Neutrophil (primary cell): ENCODE data around the gene CSTPP1.
A peak's percentile ranks its signal among the peaks of the same experiment; 100 is the strongest.

Experiments used
- H3K27ac ChIP-seq: fragments of 200-600 bp; sonication (generic); 2 replicates; pipeline ENCODE4 v1.5.1; 2016; ENCODE audit warnings: mild to moderate bottlenecking, moderate library complexity
- H3K27me3 ChIP-seq: fragments of 200-600 bp; sonication (generic); 2 replicates; pipeline ENCODE4 v1.6.0; 2016; ENCODE audit warnings: mild to moderate bottlenecking
- H3K36me3 ChIP-seq: fragments of 200-600 bp; sonication (generic); 2 replicates; pipeline ENCODE4 v1.5.1; 2017
- H3K4me1 ChIP-seq, 2 experiments: fragments of 200-600 bp in 1 of 2; sonication (generic) in 1 of 2; 1 replicate in 1 of 2; 2 replicates in 1 of 2; pipeline versions ENCODE4 v1.5.1 to v1.6.1; 2013 to 2016; ENCODE audit warnings: low read depth in 1 of 2, low read length in 1 of 2, mild to moderate bottlenecking in 1 of 2, moderate library complexity in 1 of 2; ENCODE audit not compliant: control insufficient read depth in 1 of 2, insufficient read depth in 1 of 2
- H3K4me3 ChIP-seq, 2 experiments: fragments of 200-600 bp in 1 of 2; sonication (generic) in 1 of 2; 1 replicate in 1 of 2; 2 replicates in 1 of 2; pipeline ENCODE4 v1.5.1; 2013 to 2016; ENCODE audit warnings: low read depth in 1 of 2, low read length in 1 of 2, mild to moderate bottlenecking in 1 of 2, moderate library complexity in 1 of 2
- H3K9me3 ChIP-seq: fragments of 200-600 bp; sonication (generic); 2 replicates; pipeline ENCODE4 v1.5.1; 2016
- TF ChIP-seq, protein P1 (sequence below): fragments of 200-600 bp; sonication (generic); IDR thresholded peaks from 2 replicates; pipeline ENCODE4 v1.5.1; 2016; ENCODE audit warnings: antibody characterized with exemption

Gene CSTPP1

DNA sequence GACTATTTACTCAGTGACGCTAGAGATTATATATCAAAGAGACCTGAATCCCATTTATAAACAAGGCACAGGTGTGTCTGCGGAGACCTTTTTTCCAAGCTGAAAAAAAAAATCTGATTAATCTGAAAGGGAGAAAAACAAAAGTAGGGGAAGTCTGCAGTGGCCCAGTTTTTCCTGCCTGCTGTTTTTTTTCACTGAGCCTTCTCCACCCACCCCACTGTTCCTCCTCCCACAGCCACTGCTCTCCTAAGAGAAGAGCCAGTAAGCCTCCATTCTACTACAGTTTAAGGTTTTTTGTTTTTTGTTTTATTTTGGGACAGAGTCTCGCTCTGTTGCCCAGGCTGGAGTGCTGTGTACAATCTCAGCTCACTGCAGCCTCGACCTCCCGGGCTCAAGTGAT is 221.7 kb downstream of the CSTPP1 start:
- no peaks in the 10 kb centered on the region for H3K9me3 ChIP-seq
- H3K27ac ChIP-seq, result no peak overlapping the region
- peaks cover 17% of the 10 kb centered on the region for H3K27me3 ChIP-seq
- no peak overlapping the region for H3K4me3 ChIP-seq
- no peaks in the 10 kb centered on the region for H3K4me1 ChIP-seq
- H3K36me3 ChIP-seq, result peaks cover 20% of the 10 kb centered on the region
- TF ChIP-seq, protein P1, sequence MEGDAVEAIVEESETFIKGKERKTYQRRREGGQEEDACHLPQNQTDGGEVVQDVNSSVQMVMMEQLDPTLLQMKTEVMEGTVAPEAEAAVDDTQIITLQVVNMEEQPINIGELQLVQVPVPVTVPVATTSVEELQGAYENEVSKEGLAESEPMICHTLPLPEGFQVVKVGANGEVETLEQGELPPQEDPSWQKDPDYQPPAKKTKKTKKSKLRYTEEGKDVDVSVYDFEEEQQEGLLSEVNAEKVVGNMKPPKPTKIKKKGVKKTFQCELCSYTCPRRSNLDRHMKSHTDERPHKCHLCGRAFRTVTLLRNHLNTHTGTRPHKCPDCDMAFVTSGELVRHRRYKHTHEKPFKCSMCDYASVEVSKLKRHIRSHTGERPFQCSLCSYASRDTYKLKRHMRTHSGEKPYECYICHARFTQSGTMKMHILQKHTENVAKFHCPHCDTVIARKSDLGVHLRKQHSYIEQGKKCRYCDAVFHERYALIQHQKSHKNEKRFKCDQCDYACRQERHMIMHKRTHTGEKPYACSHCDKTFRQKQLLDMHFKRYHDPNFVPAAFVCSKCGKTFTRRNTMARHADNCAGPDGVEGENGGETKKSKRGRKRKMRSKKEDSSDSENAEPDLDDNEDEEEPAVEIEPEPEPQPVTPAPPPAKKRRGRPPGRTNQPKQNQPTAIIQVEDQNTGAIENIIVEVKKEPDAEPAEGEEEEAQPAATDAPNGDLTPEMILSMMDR, result no peak

DNA sequence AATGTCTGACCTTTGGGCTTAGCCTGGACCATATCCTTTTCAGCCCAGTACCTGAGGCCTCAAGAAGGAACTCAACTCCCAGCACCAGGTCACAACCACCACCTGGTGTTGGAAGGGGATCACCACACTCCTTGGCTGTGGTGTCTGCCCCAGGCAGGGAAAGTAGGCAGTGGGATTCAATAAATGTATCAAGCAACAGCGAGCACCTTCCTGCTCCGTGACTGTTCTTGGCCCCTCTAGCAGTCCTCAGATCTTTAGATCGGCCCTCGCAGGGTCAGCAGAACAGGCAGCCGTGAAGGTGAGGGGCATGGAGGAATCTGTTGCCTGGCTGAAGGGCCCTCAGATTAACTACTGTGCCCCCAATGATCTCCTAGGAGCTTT is 224.2 kb downstream of the CSTPP1 start:
- H3K27me3 ChIP-seq, result peaks cover 3% of the 10 kb centered on the region
- no peak overlapping the region for H3K27ac ChIP-seq
- TF ChIP-seq, protein P1, result no peak
- H3K4me3 ChIP-seq, result no peak overlapping the region
- no peaks in the 10 kb centered on the region for H3K9me3 ChIP-seq
- peaks cover 45% of the 10 kb centered on the region for H3K36me3 ChIP-seq
- H3K4me1 ChIP-seq, result no peaks in the 10 kb centered on the region

DNA sequence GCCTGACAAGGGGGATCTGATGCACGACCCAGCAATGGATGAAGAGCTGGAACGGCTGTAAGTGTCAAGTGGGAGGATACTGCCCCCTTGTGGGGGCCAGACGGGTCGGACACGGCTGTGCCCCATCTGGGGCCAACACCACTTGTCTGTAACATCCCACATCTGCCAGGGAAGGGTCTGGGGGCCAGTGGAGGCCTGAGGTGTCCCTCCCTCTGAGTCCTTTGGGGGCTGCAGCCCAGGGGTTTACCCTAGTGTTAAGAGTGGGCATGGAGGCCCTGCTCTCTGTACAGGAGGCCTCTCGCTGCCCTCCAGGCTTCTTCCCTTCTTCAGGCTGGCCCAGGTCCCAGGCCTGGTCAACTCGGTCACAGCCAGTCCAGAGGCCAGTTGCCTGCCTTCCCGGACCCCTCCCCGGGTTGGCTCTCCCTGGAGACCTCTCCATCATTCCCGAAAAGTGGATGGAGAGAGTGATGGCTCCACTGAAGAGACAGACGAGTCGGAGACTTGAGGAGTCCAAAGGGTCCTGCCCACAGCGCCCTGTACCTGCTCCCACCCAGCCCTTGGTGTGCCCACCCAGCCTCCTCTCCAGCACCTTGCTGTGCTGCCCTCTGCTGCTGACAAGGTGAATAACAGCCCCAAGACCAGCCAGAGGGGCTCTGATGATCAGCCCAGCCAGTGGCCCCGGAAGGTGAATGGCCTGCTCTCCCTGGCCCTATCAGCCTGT is 224.7 kb downstream of the CSTPP1 start:
- H3K27ac ChIP-seq, result no peak overlapping the region
- H3K4me3 ChIP-seq, result no peak overlapping the region
- TF ChIP-seq, protein P1, result peak; percentile 37
- no peaks in the 10 kb centered on the region for H3K4me1 ChIP-seq
- H3K27me3 ChIP-seq, result no peaks in the 10 kb centered on the region
- H3K36me3 ChIP-seq, result peaks cover 50% of the 10 kb centered on the region
- H3K9me3 ChIP-seq, result no peaks in the 10 kb centered on the region

DNA sequence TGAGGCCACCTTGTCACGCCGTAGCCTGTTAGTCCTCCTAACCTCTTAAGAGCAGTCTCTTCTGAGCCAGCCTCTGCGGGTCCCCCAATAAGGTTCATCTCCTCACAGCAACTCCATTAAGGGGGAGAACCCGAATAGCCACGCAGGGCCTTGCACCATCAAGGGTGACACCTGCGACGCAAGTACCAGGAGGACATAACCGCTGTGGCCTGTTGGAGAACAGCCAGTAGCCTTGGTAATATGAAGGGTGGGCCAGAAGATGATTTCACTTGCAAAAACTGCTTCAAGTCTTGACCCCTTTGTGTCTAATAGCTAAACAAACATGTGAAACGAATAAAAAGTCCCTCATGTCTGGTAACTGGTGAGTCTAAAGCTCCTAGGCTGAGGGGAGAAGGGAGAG is 225.3 kb downstream of the CSTPP1 start:
- TF ChIP-seq, protein P1, result no peak
- Histone ChIP-seq H3K4me1 (no peaks in the 10 kb centered on the region), H3K4me3 (no peak overlapping the region), H3K27me3 (no peaks in the 10 kb centered on the region), H3K36me3 (peaks cover 55% of the 10 kb centered on the region), H3K9me3 (no peaks in the 10 kb centered on the region), H3K27ac (no peak overlapping the region)

DNA sequence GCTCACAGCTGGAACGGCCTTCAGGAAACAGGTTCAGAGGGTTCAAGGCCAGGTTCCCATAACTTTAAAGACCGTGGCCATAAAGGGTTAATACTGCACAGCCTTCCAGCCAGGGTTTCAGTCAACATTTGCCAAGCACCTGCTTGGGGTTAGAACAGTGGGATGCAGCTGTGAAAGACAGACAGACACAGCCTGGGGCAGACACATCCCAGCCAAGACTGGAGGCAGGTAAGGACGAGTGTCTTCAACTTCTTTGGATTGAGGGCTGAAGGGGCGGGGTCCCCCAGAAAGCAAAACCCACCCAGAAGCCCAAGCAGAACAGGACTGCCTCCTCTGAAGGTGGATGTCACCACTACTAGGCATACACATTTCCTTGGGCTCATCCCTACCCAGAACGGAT is 225.9 kb downstream of the CSTPP1 start:
- peaks cover 57% of the 10 kb centered on the region for H3K36me3 ChIP-seq
- H3K27me3 ChIP-seq, result no peaks in the 10 kb centered on the region
- TF ChIP-seq, protein P1, result no peak
- H3K9me3 ChIP-seq, result no peaks in the 10 kb centered on the region
- H3K4me1 ChIP-seq, result no peaks in the 10 kb centered on the region
- H3K4me3 ChIP-seq, result no peak overlapping the region
- H3K27ac ChIP-seq, result no peak overlapping the region
